HG03558 (cell line): ENCODE data around the gene MAP10.

Source experiments
- ATAC-seq: cut with Tn5 transposase; IDR thresholded peaks from one replicate; pipeline ENCODE4 v1.9.1; 2021; ENCODE audit warnings: moderate number of reproducible peaks; ENCODE audit not compliant: unreplicated experiment; ENCODE audit errors: extremely low read depth

Gene MAP10

GRCh38 chr1:232853994-232854797, 49.0 kb downstream of the MAP10 start:
- ATAC-seq = no peak

- ATAC-seq = no peak
Observed at GRCh38 chr1:232854798-232855159, 49.6 kb downstream of the MAP10 start.

DNA sequence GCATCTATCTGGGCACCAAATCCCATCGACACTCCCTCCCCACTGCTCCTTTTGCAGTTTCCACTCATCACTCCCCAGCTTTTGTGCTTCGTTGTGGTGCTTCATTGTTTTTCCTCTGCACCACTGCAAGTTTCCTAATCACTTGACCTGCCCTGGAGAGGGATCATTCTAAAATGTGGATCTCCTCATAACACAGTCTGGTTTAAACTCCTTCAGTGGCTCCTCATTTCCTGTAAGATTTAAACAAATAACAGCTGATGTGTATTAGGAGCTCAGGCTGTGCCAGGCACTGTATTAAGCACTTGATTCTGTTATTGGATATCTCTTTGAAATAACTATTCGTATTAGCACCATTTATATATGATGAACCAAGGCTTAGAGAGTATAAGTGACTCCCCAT, 51.3 kb downstream of the MAP10 start:
- no peak for ATAC-seq
